ENCODE results near the gene BRSK1.
A peak's percentile ranks its signal among the peaks of the same experiment; 100 is the strongest.
"Not testable (repeated sequence)": the region's sequence is repeated elsewhere in the genome, so short reads cannot be mapped to it uniquely, and the experiment has no call there.

BRSK1 gene

DNA sequence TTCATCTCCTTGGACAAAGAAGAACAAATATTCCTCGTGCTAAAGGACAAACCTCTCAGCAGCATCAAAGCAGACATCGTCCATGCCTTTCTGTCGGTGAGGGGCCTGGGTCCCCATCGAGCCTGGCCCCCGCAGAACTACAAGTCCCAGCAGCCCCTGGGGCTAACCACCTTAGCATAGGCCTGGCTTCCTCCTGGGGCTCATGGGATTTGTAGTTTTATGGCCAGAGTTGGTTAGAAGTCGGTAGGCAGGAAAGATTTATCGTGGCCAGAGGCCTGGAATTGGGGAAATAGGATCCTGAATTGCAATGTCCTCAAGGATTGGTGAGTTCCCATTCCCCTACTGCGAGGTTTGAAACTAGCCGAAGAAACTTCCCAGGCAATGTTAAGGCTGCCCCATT, 21.7 kb downstream of the BRSK1 start:
- peak; percentile 82 for DNase-seq

- no peak for DNase-seq
These were observed 22.3 kb downstream of the BRSK1 start for GRCh38 chr19:55305983-55306562.

GRCh38 chr19:55306712-55307111, 22.9 kb downstream of the BRSK1 start:
- no peak for DNase-seq

- no peak for DNase-seq
These were observed 24.5 kb downstream of the BRSK1 start for GRCh38 chr19:55308281-55308680.

- DNase-seq = no peak
These were observed 25.7 kb downstream of the BRSK1 start for GRCh38 chr19:55309448-55309847.

DNA sequence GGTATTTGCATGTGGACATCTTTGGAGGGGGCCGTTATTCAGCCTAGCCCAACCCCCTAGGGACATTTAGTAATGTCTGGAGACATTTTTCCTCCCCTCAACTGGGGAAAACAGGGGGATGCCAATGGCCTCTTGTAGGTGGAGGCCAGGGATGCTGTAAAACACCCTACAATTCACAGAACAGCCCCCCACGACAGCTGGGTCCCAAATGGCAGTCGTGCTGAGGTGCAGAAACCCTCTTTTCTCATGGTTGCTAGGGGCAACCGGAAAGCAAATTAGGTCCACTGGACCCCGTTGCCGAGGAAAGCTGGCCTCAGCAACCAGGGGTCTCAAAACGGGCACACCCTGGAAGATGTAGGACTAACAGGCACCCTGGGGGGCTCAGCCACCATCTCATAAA, 26.7 kb downstream of the BRSK1 start:
- DNase-seq = no peak

- no peak for DNase-seq
These were observed 27.6 kb downstream of the BRSK1 start for GRCh38 chr19:55311397-55311796.

- no peak for DNase-seq
These were observed 28.0 kb downstream of the BRSK1 start for GRCh38 chr19:55311797-55312196.

GRCh38 chr19:55312621-55313512, 29.1 kb downstream of the BRSK1 start:
- DNase-seq = no peak

DNA sequence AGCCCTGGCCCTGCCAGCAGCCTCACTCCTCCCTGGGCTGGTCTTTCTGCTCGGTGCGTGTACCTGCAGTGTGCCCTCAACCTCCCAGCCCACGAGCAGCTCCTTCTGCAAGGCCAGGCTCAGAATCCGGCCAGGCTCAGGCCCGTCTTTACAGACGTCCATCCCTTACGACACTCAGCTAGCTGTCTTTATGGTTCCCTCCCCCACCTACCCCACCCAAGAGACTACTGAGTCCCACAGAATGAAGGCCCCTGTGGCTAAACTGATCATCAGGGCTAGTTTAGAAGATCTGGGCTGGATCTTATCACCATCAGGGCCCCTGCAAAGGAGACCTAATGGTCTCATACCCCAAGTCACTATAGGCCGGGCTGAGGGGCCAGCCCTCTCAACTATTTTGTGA, 30.6 kb downstream of the BRSK1 start:
- no peak for DNase-seq

- DNase-seq = no peak
These were observed 32.2 kb downstream of the BRSK1 start for GRCh38 chr19:55315956-55316525.

- DNase-seq = no peak
These were observed 32.8 kb downstream of the BRSK1 start for GRCh38 chr19:55316646-55317045.

DNA sequence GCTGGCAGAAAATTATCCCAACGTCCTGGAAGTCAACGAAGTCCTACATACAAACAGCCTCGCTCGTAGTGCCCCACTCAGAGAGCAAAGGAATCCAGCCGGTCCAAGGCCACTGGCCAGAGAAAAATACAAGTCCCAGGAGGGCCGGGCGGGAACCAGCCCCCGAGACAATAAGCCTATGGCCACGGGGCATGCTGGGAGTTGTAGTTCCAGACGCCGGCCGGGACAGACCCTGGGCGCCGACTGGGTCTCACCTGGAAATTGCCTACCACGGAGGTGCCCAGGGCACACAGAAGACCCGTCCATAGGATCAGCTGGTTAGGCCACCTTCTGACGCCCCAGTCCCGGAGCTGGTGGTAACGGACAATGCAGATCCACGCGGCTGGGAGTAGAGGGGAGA, 36.0 kb downstream of the BRSK1 start:
- peak; percentile 44 for DNase-seq

GRCh38 chr19:55320844-55321419, 37.1 kb downstream of the BRSK1 start:
- DNase-seq = no peak

- no peak for DNase-seq
These were observed 37.8 kb downstream of the BRSK1 start for GRCh38 chr19:55321466-55322137.

DNA sequence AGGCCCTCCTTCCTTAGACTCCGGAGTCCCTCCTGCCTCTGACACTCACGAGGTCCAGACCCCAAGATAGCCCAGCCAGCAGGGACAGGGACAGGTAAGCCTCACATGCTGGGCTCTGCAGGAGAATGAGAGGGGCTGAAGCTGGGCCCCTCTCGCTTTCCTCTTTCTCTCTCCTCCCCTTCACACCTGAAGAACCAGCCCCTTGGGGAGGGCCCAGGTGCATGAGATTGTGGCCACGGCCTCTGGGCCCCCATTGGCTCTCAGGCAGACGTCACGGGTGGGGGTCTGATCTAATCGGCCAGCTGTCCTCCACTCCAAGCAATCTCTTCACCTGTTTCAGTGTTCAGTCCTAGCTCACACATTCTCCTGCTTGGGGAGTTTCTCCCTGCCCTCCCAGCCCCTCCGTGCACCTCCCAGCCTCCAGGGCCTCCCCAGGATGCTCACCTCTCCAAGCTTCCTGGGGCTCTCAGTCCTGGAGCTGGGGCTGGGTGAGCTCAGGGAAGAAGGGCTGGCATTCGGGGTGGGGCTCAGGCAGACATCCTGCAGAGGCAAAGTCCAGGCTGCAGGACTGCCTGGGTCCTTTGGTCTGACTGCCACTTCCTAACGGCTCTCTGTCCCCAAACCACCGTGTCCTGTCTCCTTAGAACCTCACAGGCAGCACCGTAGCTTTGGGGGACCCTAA, 38.5 kb downstream of the BRSK1 start:
- DNase-seq = no peak

- DNase-seq = no peak
These were observed 40.9 kb downstream of the BRSK1 start for GRCh38 chr19:55324662-55325061.

- DNase-seq = peak; percentile 68
These were observed 41.4 kb downstream of the BRSK1 start, which contains the start of gene TMEM150B for GRCh38 chr19:55325172-55325571. Gene TMEM150B (minus strand): TSS chr19:55325341. CDS start chr19:55321036, 4,305 bp downstream.

DNA sequence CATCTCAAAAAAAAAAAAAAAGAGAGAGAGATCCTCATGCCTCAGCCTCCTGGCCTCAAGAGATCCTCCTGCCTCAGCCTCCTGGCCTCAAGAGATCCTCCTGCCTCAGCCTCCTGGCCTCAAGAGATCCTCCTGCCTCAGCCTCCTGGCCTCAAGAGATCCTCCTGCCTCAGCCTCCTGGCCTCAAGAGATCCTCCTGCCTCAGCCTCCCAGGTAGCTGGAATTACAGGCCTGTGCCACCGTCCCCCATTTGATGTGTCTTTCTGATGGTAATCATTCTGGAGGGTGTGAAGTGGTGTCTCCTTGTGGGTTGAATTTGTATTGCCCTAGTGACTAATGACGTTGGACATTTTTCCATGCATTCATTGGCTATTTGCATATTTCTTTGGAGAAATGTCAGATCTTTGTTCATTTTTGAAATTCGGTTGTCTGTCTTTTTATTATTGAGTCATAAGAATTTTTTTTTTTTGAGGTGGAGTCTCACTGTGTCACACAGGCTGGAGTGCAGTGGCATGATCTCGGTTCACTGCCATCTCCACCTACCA, 45.0 kb downstream of the BRSK1 start:
- not testable (repeated sequence) for DNase-seq

DNA sequence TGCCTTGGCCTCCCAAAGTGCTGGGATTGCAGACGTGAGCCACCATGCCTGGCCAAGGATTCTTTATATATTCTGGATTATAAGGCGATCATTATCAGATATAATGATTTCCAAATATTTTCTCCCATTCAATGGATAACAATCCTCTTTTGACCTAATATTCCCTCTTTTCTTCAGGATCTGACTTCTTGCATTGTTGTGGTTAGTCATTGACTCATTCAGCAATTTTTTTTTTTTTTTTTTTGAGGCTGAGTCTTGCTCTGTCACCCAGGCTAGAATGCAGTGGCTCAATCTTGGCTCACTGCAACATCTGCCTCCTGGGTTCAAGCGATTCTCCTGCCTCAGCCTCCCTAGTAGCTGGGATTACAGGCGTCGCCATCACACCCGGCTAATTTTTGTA, 46.0 kb downstream of the BRSK1 start:
- DNase-seq = not testable (repeated sequence)

GRCh38 chr19:55333870-55334269, 50.1 kb downstream of the BRSK1 start:
- DNase-seq = no peak

- no peak for DNase-seq
These were observed 52.3 kb downstream of the BRSK1 start for GRCh38 chr19:55336101-55336500.

Measured in hematopoietic multipotent progenitor cell treated with erythropoietin and hydrocortisone succinate and interleukin-3 and kit ligand, for 6 days (in vitro differentiated cells).